B cell (primary cell): ENCODE results near the gene RIN3. TPM values are rescaled to one million over a fixed set of nuclear protein-coding genes. Genes with fewer than 3 reads are reported as not detected.

ENCODE experiments used
- ATAC-seq: fragments of 200-7000 bp; cut with Tn5 transposase; one replicate; pipeline ENCODE4 v1.10.0; 2021; ENCODE audit warnings: low read depth, mild to moderate bottlenecking, moderate number of reproducible peaks, moderate library complexity
- CTCF ChIA-PET: fragments of 350-600 bp; sonication (Branson Sonifier 250); formaldehyde crosslinking; loops from one replicate; lab custom pipeline; 2021; ENCODE audit warnings: antibody characterized with exemption, inconsistent platforms; lab: Charles Lee
- POLR2A ChIA-PET: fragments of 350-600 bp; sonication (Branson Sonifier 250); formaldehyde crosslinking; loops from one replicate; lab custom pipeline; 2021; ENCODE audit warnings: antibody characterized with exemption; lab: Charles Lee
- DNase-seq: peaks from one replicate; pipeline ENCODE4 v3.0.0; 2013
- H2AFZ ChIP-seq: 2 replicates; pipeline ENCODE4 v1.6.1; 2012; ENCODE audit warnings: mild to moderate bottlenecking, low read depth, low read length; ENCODE audit not compliant: insufficient read depth, poor library complexity, severe bottlenecking
- H3K27ac ChIP-seq, 2 donors: 1 replicate in 1 of 2; 2 replicates in 1 of 2; pipeline ENCODE4 v1.5.1; 2012 to 2013; ENCODE audit warnings: low read length in 2 of 2, mild to moderate bottlenecking in 2 of 2, moderate library complexity in 1 of 2
- H3K27me3 ChIP-seq, 4 experiments: fragments of 200-600 bp in 1 of 4; sonication (generic) in 1 of 4; replicated peaks in 1 of 4; 1 replicate in 2 of 4; 2 replicates in 2 of 4; pipeline versions ENCODE4 v1.6.1 to v1.7.0; 2013 to 2016; ENCODE audit warnings: low read length in 3 of 4, mild to moderate bottlenecking in 2 of 4, mixed read lengths in 1 of 4, moderate library complexity in 1 of 4; ENCODE audit not compliant: insufficient read depth in 4 of 4, control insufficient read depth in 3 of 4; ENCODE audit errors: control extremely low read depth in 1 of 4
- H3K36me3 ChIP-seq, 2 experiments: replicated peaks in 1 of 2; 1 replicate in 1 of 2; 2 replicates in 1 of 2; pipeline versions ENCODE4 v1.6.1 to v1.7.1; 2013; ENCODE audit warnings: low read length in 1 of 2; ENCODE audit not compliant: insufficient read depth in 2 of 2, control insufficient read depth in 1 of 2; ENCODE audit errors: control extremely low read depth in 1 of 2, extremely low read depth in 1 of 2
- H3K4me1 ChIP-seq, 2 donors: fragments of 200-600 bp in 1 of 2; sonication (generic) in 1 of 2; 1 replicate in 1 of 2; 2 replicates in 1 of 2; pipeline versions ENCODE4 v1.5.1 to v1.6.1; 2013 to 2017; ENCODE audit warnings: low read length in 2 of 2; ENCODE audit not compliant: control insufficient read depth in 2 of 2, insufficient read depth in 2 of 2
- H3K4me2 ChIP-seq: replicated peaks from 2 replicates; pipeline ENCODE3; 2012; ENCODE audit warnings: mild to moderate bottlenecking, low read depth, low read length; ENCODE audit not compliant: poor library complexity, severe bottlenecking
- H3K4me3 ChIP-seq, 5 experiments: fragments of 200-600 bp in 1 of 5; sonication (generic) in 1 of 5; 1 replicate in 3 of 5; 2 replicates in 2 of 5; pipeline versions ENCODE4 v1.5.1 to v1.7.0; 2011 to 2016; ENCODE audit warnings: low read length in 4 of 5, mild to moderate bottlenecking in 4 of 5, low read depth in 2 of 5, control low read depth in 1 of 5, moderate library complexity in 1 of 5; ENCODE audit not compliant: insufficient read depth in 1 of 5; ENCODE audit errors: control extremely low read depth in 1 of 5, extremely low read depth in 1 of 5
- H3K79me2 ChIP-seq: fragments of 200-600 bp; sonication (generic); one replicate; pipeline ENCODE4 v1.6.0; 2016; ENCODE audit warnings: low read length; ENCODE audit not compliant: control insufficient read depth, insufficient read depth
- H3K9ac ChIP-seq: fragments of 200-600 bp; sonication (generic); 2 replicates; pipeline ENCODE4 v1.6.1; 2017; ENCODE audit warnings: mild to moderate bottlenecking, low read length, moderate library complexity
- H3K9me3 ChIP-seq, 3 donors: one replicate each; pipeline versions ENCODE4 v1.6.1 to v1.7.1; 2013; ENCODE audit warnings: low read length in 2 of 3; ENCODE audit not compliant: control insufficient read depth in 2 of 3, insufficient read depth in 1 of 3; ENCODE audit errors: control extremely low read depth in 1 of 3
- H4K20me1 ChIP-seq: 2 replicates; pipeline ENCODE4 v1.6.0; 2012; ENCODE audit warnings: mild to moderate bottlenecking, low read length; ENCODE audit not compliant: insufficient read depth, control insufficient read depth, poor library complexity, severe bottlenecking
- H3K27ac Mint-ChIP-seq: one replicate; pipeline ENCODE4 v1.8.0; 2021; ENCODE audit warnings: mixed read lengths
- H3K27me3 Mint-ChIP-seq: one replicate; pipeline ENCODE4 v1.8.0; 2021; ENCODE audit warnings: mixed read lengths
- H3K4me1 Mint-ChIP-seq: one replicate; pipeline ENCODE4 v1.8.0; 2021; ENCODE audit warnings: mixed read lengths
- H3K4me3 Mint-ChIP-seq: one replicate; pipeline ENCODE4 v1.8.0; 2021; ENCODE audit warnings: mixed read lengths
- H3K9me3 Mint-ChIP-seq: one replicate; pipeline ENCODE4 v1.8.0; 2022; ENCODE audit warnings: mixed read lengths; ENCODE audit not compliant: insufficient read depth
- EZH2 ChIP-seq: IDR thresholded peaks from 2 replicates; pipeline ENCODE4 v1.6.1; 2012; ENCODE audit warnings: borderline replicate concordance, low read depth, mild to moderate bottlenecking, moderate library complexity, low read length; ENCODE audit not compliant: insufficient read depth, poor library complexity, severe bottlenecking
- WGBS: methylation state at CpG from one replicate; pipeline ENCODE4 v1.1.5; 2013; ENCODE audit warnings: missing lambda C conversion rate; ENCODE audit not compliant: insufficient coverage; 5-methylcytosine and 5-hydroxymethylcytosine counted together
- intact Hi-C: fragments of 100-400 bp; cut with micrococcal nuclease; formaldehyde crosslinking; loops from one replicate; pipeline ENCODE4 v1.10.0; 2022
- polyA plus RNA-seq: library from polyadenylated mRNA; depleted of rRNA; stranded (reverse); fragments of >200 nt; gene quantifications from 2 replicates; pipeline ENCODE4 v1.2.3, GENCODE V29; 2012
- total RNA-seq, 2 donors: library from RNA; stranded (reverse); fragments of 120-200 nt in 1 of 2; gene quantifications; 1 replicate in 1 of 2; 2 replicates in 1 of 2; pipeline versions ENCODE4 v1.2.3 to v1.2.4, GENCODE V29; 2013 to 2022
- TF ChIP-seq, protein P1 (sequence below): fragments of 200-600 bp; IDR thresholded peaks from one replicate; pipeline ENCODE4 v1.8.0; 2022; ENCODE audit warnings: antibody characterized with exemption, mild to moderate bottlenecking

The RIN3 gene
- total and polyA plus RNA-seq, 2 donors (not counting 1 experiment from before 2014, with no cell fraction given): 62.1 to 123 TPM

DNA sequence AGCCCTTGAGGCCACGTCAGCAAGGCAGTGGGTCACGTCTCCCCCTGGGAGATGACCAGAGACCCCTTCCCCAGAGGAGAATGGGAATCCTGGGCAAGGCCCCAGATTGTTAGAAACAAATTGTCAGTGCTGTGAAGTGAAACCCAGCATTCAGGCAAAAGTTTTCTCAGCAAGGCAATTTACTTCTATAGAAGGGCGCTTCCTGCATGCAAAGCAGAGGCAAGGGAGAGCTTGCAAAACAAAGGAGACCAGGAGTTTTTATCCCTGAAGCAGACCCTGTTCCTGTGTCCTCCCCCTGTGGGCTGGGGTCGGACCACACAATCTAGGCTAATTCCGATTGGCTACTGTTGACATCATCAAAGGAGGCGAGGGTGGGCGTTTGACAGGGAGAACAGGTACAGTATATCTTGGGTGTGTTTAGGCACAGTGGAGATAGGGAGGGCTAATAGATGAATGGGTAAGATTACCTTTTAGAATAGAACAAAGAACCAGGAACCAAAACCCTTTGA is 114.2 kb downstream of the RIN3 start:
- peaks cover 16% of the 10 kb centered on the region for H3K9me3 Mint-ChIP-seq
- 98% methylated on average over 4 of the region's 7 CpGs for WGBS

DNA sequence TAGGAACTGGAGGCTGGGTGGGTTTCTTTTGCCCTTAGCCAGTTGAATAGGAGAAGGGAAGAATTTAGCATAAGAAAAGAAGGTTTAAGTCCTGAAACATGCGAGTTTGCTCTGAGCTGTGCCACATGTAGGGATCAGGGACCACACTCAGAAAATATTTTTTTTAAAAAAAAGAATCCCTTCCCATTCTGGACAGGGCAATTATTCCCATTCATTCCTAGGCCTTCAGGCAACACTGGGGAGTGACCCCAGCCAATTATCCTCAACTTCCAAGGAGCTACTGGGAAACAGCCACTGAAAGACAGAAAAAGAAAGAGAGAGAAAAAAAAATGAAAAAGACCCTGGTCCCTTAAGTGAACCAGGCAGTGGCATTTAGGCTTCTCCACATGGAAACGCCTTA is 115.1 kb downstream of the RIN3 start:
- Mint-ChIP-seq H3K27me3 (no peaks in the 10 kb centered on the region), H3K27ac (peak overlapping the region; percentile 61), H3K4me3 (no peak overlapping the region), H3K4me1 (peaks cover 24% of the 10 kb centered on the region), H3K9me3 (peaks cover 14% of the 10 kb centered on the region)
- POLR2A ChIA-PET: no interaction called here
- CTCF ChIA-PET: interaction anchor here (1.3 kb wide), 1 partner anchor 39 kb away, joined by 4 read pairs; no protein-coding TSS in a partner anchor
- peaks cover 14 to 15% of the 10 kb centered on the region in 2 donors for H3K4me1 ChIP-seq
- ATAC-seq: no peak
- WGBS: 100% methylated on average over 2 of the region's 2 CpGs
- peaks cover 0 to 9% of the 10 kb centered on the region in 2 experiments for H3K36me3 ChIP-seq
- no peaks in the 10 kb centered on the region for H3K79me2 ChIP-seq
- no peak for DNase-seq
- H3K27me3 ChIP-seq: no peaks in the 10 kb centered on the region
- no peak overlapping the region for H2AFZ ChIP-seq
- no peak overlapping the region for H3K27ac ChIP-seq
- peaks cover 0 to 29% (median 22%) of the 10 kb centered on the region in 3 donors for H3K9me3 ChIP-seq
- H3K4me3 ChIP-seq: no peak overlapping the region
- H3K4me2 ChIP-seq: no peak overlapping the region
- TF ChIP-seq EZH2: no peak
- TF ChIP-seq, protein P1, sequence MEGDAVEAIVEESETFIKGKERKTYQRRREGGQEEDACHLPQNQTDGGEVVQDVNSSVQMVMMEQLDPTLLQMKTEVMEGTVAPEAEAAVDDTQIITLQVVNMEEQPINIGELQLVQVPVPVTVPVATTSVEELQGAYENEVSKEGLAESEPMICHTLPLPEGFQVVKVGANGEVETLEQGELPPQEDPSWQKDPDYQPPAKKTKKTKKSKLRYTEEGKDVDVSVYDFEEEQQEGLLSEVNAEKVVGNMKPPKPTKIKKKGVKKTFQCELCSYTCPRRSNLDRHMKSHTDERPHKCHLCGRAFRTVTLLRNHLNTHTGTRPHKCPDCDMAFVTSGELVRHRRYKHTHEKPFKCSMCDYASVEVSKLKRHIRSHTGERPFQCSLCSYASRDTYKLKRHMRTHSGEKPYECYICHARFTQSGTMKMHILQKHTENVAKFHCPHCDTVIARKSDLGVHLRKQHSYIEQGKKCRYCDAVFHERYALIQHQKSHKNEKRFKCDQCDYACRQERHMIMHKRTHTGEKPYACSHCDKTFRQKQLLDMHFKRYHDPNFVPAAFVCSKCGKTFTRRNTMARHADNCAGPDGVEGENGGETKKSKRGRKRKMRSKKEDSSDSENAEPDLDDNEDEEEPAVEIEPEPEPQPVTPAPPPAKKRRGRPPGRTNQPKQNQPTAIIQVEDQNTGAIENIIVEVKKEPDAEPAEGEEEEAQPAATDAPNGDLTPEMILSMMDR: no peak
- intact Hi-C loops: no loop called here
- no peaks in the 10 kb centered on the region for H4K20me1 ChIP-seq
- no peak overlapping the region for H3K9ac ChIP-seq

More for the DNA sequence above, 114.2 kb downstream of the RIN3 start:
- CTCF ChIA-PET: interaction anchor here (1.3 kb wide), 1 partner anchor 38 kb away, joined by 4 read pairs; no protein-coding TSS in a partner anchor
- POLR2A ChIA-PET: no interaction called here
- peaks cover 0 to 26% (median 24%) of the 10 kb centered on the region in 3 donors for H3K9me3 ChIP-seq
- no peaks in the 10 kb centered on the region for H4K20me1 ChIP-seq
- no peak overlapping the region for H3K4me3 ChIP-seq
- no peaks in the 10 kb centered on the region for H3K79me2 ChIP-seq
- intact Hi-C loops: no loop called here
- Mint-ChIP-seq H3K4me3 (no peak overlapping the region), H3K4me1 (peaks cover 16% of the 10 kb centered on the region), H3K27me3 (no peaks in the 10 kb centered on the region), H3K27ac (no peak overlapping the region)
- ATAC-seq (no peak), DNase-seq (no peak)
- no peaks in the 10 kb centered on the region for H3K27me3 ChIP-seq
- H2AFZ ChIP-seq: no peak overlapping the region
- H3K36me3 ChIP-seq: peaks cover 0 to 9% of the 10 kb centered on the region in 2 experiments
- no peak for TF ChIP-seq EZH2
- TF ChIP-seq, protein P1: no peak
- H3K4me1 ChIP-seq: peaks cover 5 to 6% of the 10 kb centered on the region in 2 donors
- H3K27ac ChIP-seq: no peak overlapping the region
- no peak overlapping the region for H3K4me2 ChIP-seq
- no peak overlapping the region for H3K9ac ChIP-seq
